GM18909 (cell line): ENCODE measurements around the gene FSTL1.
A peak's percentile ranks its signal among the peaks of the same experiment; 100 is the strongest.

Experiments used
- ATAC-seq: cut with Tn5 transposase; IDR thresholded peaks from one replicate; pipeline ENCODE4 v1.9.1; 2021; ENCODE audit warnings: mild to moderate bottlenecking; ENCODE audit not compliant: unreplicated experiment, poor library complexity

The FSTL1 gene

GRCh38 chr3:120369037-120369467 lies 81.7 kb downstream of the FSTL1 start:
- ATAC-seq: peak; percentile 97

GRCh38 chr3:120368172-120368571 lies 82.6 kb downstream of the FSTL1 start:
- ATAC-seq: peak; percentile 36

- ATAC-seq: no peak
Observed at GRCh38 chr3:120364821-120365220, 86.0 kb downstream of the FSTL1 start.

- no peak for ATAC-seq
Observed at GRCh38 chr3:120364101-120364500, 86.7 kb downstream of the FSTL1 start.

- no peak for ATAC-seq
Observed at GRCh38 chr3:120357807-120358206, 93.0 kb downstream of the FSTL1 start.

- ATAC-seq: no peak
Observed at GRCh38 chr3:120355486-120355885, 95.3 kb downstream of the FSTL1 start.

GRCh38 chr3:120353463-120353862 lies 97.3 kb downstream of the FSTL1 start:
- ATAC-seq: no peak

GRCh38 chr3:120352017-120352416 lies 98.8 kb downstream of the FSTL1 start:
- ATAC-seq: no peak

- no peak for ATAC-seq
Observed at GRCh38 chr3:120350401-120350941, 100.3 kb downstream of the FSTL1 start.

- ATAC-seq: no peak
Observed at GRCh38 chr3:120349855-120350125, 101.0 kb downstream of the FSTL1 start.

GRCh38 chr3:120348991-120349854 lies 101.6 kb downstream of the FSTL1 start, which contains the start of gene LRRC58:
Gene LRRC58 (minus strand): TSS chr3:120349354. CDS start chr3:120349243, 111 bp downstream.
- ATAC-seq: peak; percentile 89

- ATAC-seq: peak; percentile 61
Observed at GRCh38 chr3:120348065-120348990, 102.5 kb downstream of the FSTL1 start.

- no peak for ATAC-seq
Observed at GRCh38 chr3:120344349-120344748, 106.4 kb downstream of the FSTL1 start.
